Right lung (tissue), 5 donors: ENCODE data around the gene MIP. TPM values are rescaled to one million over a fixed set of nuclear protein-coding genes. Genes with fewer than 3 reads are reported as not detected.
"Not testable (repeated sequence)": the region's sequence is repeated elsewhere in the genome, so short reads cannot be mapped to it uniquely, and the experiment has no call there.

Experiments
- DNase-seq, 2 donors: peaks; one replicate each; pipeline ENCODE4 v3.0.0-alpha.2; 2013
- polyA plus RNA-seq, 5 donors: library from polyadenylated mRNA; unstranded; fragments of 120-200 nt; gene quantifications; one replicate each; pipeline versions ENCODE4 v1.2.1 to v1.2.3, GENCODE V29; 2013; ENCODE audit warnings: inconsistent platforms in 1 of 5, low replicate concordance in 1 of 5; ENCODE audit not compliant: insufficient read length in 5 of 5, insufficient read depth in 1 of 5

Gene MIP
- polyA plus RNA-seq, 5 donors = 0.15 TPM; not detected in 3

DNA sequence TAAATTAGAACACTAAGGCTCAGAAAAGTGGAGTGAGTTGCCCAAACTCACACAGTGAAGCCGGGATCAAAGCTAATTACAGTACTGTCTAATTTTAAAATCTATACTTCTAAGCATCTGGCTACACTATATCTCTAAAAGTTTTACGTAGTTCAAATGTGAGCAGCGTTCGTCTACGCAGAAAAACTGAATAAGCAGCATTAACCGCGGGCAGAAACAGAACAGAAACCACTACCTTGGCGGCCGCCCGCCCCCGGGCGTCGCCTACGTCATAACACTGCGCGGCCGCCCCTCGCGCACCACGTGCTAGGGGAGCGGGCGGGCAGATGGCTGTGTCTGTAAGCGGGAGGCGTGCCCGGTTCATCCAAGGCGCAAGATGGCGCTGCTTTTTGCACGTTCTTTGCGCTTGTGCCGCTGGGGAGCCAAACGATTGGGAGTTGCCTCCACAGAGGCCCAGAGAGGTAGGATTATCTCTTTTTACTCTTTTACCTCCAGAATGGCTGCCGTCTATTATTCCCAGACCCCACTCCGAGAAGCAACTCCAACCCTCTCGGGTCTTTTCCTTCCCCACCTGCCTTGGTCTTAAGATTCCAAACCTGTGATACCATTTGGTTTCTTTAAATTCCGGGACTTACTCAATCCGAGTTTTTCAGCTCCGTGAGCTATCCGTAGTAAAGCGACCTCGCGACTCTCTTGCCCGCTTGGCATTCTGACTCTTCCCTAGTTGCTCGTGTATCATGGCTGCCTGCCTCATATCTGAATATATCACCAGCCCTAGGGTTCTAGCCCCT, 14.0 kb upstream of the MIP start, which contains the start of gene SPRYD4:
SPRYD4 (plus strand) TSS at position 363 of the 791 bp plus-strand sequence; CDS start at position 377, 14 bp downstream.
- peak; percentile 92 for DNase-seq

GRCh38 chr12:56462565-56462964, 8.1 kb upstream of the MIP start:
- no peak for DNase-seq

DNA sequence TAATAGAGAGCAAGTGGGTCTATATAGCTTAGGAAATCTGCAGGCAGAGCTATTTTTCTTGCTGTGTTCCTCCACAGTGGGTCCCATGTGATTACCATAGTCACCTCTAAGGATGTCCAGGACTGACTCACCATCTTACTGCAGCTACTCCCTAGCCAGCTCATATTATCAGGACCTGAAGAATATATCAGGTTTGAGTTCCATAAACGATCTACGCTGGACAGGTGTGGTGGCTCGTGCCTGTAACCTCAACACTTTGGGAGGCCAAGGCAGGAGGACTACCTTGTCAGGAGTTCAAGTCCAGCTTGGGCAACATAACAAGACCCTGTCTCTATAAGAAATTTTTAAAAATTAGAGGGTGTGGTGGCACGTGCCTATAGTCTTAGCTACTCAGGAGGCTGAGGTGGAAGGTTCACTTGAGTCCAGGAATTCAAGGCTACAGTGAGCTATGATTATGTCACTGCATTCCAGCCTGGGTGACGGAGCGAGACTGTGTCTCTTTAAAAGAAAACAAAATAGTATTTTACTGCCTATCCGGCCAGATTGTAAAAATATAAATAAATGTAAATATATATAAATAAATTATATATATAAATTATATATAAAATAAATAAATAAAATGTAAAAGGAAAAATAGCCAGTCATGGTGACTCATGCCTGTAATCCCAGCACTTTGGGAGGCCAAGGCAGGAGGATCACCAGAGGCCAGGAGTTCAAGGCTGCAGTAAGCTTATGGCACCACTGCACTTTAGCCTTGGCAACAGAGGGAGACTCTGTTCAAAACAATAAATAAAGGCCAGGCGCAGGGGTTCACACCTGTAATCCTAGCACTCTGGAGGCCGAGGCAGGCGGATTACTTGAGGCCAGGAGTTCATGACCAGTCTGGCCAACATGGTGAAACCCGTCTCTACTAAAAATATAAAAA, 7.0 kb upstream of the MIP start:
- DNase-seq = no peak

- no peak for DNase-seq
Observed at GRCh38 chr12:56457817-56458216, 3.4 kb upstream of the MIP start.

- DNase-seq = no peak
Observed at GRCh38 chr12:56451147-56451546, 3.3 kb downstream of the MIP start.

GRCh38 chr12:56450241-56450640, 4.2 kb downstream of the MIP start:
- no peak for DNase-seq

- DNase-seq = no peak
Observed at GRCh38 chr12:56449622-56449984, 4.9 kb downstream of the MIP start.

- DNase-seq = peak; percentile 93 to 94
Observed at GRCh38 chr12:56448860-56449621, 5.4 kb downstream of the MIP start, which contains the start of gene TIMELESS. Gene TIMELESS (minus strand): TSS chr12:56449426. CDS start chr12:56434170, 15,256 bp downstream.

DNA sequence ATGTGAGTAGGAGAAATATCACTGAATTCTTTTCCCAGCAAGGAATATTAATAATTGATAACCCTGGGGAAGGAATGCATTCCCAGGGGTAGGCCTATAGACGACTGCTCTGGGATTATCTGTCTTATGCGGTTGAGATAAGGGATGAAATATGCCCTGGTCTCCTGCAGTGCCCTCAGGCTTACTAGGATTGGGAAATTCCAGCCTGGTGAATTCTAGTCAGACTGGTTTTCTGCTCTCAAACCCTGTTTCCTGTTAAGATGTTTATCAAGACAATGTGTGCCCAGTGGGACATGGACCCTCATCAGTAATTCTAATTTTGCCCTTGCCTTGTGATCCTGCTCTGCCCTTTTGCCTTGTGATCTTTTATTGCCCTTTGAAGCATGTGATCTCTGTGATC, 11.2 kb downstream of the MIP start:
- DNase-seq = not testable (repeated sequence)

DNA sequence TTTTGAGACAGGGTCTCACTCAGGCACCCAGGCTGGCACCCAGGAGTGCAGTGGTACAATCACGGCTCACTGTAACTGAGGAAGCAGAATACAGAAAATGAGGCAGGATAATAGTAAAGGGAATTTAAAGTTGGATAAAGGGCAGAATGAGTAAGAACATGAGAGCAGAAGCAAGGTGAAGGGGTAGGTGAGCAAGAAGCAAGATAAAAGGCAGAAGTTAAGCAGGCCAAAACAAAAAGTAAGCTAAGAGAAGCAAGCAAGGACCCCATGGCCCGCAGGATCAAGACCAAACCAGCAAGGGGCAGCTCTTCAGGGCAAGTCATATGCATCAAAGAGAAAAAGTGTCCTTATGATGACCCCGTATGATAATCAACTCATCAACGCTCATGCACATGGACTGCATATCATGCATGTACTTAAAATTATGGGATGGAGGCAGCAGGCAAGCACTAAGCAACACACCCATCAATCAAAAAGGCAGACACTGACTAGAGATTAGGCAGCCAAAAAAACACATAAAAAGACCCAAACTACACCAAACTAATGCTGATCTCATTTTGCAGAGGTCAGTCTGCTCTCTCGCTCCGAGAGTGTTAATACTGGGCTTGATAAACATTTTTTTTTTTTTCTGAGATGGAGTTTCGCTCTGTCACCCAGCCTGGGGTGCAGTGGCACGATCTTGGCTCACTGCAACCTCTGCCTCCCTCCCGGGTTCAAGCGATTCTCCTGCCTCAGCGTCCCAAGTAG, 16.9 kb downstream of the MIP start:
- DNase-seq = no peak

- no peak for DNase-seq
Observed at GRCh38 chr12:56434828-56435227, 19.6 kb downstream of the MIP start.

GRCh38 chr12:56431850-56432249, 22.6 kb downstream of the MIP start:
- no peak for DNase-seq

GRCh38 chr12:56431288-56431687, 23.2 kb downstream of the MIP start:
- no peak for DNase-seq

DNA sequence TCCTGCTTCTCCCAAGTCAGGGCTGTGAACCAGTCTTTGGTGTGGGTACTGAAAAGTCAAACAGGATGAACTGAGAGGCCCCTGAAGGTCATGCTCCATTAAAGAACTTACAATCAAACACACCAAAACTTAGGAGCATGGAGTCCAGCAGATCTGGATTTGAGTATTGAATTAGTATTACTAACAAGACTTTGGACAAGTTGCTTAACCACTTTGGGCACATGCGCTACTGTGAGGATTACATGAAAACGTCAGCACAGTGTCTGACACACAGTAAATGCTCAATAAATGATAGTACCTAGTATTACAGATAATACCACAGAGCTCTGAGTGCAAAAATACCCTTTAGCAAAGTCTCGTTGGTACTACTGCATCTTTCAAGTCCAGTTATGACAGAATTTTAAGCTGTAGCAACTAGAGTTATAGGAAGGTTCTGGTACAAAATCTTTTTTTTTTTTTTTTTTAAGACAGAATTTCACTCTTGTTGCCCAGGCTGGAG, 28.5 kb downstream of the MIP start:
- DNase-seq = no peak

DNA sequence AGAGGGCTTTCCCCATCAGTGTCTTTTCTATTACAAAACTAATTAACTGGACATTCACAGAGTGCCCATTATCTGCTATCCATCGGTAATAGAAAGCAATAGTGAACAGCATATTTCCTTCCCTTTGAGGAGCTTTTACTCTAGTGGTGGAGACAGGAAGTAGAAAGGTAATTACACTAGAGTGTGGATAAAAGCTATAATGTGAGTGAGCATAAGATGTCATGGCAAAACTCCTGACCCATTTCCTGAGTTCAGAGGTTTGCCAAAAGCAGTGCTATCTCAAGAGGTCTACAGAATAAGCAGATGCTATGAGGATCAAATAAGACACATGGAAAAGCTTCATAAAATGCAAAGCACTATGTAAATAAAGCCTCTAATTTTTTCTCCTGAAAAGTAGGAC, 29.3 kb downstream of the MIP start:
- DNase-seq = no peak

- no peak for DNase-seq
Observed at GRCh38 chr12:56420411-56420810, 34.0 kb downstream of the MIP start.

DNA sequence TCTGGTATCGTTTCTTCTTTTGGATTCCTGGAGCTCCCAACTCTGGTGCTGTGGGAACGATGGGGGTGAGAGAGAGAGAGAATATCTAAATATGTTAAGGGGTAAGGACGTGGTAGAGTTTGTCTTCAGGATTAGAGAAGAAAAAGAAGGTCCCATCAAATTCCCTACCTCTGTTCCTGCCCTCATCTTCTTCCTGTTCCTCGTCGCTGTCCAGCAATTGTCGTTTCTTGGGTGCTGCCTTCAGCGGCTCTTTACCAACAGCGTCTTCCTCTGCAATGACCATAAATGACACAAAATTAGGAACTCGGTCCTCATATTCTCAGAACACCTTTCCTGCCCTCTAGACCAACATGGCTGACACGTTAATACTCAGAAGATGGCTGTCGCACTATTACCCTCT, 36.7 kb downstream of the MIP start:
- DNase-seq = no peak

DNA sequence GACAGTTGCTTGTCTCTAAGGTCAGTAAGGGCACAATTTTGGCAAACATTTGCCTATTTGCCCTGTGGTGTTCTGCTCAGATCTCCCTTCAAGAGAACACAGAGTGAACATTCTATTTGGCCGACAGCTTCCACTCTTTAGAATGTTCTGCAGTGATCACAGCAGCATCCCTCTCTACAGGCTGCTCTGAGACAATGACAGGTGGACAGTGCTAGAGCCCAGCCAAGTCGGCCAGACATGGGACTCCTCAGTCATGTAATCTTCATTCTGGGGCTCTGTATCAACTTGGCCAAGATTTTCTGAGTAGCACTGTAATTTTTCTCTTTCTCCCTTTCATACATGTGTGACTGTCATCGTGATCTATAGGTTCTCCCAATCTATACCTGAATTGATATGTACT, 40.1 kb downstream of the MIP start:
- no peak for DNase-seq

GRCh38 chr12:56413392-56413791, 41.1 kb downstream of the MIP start:
- no peak for DNase-seq

DNA sequence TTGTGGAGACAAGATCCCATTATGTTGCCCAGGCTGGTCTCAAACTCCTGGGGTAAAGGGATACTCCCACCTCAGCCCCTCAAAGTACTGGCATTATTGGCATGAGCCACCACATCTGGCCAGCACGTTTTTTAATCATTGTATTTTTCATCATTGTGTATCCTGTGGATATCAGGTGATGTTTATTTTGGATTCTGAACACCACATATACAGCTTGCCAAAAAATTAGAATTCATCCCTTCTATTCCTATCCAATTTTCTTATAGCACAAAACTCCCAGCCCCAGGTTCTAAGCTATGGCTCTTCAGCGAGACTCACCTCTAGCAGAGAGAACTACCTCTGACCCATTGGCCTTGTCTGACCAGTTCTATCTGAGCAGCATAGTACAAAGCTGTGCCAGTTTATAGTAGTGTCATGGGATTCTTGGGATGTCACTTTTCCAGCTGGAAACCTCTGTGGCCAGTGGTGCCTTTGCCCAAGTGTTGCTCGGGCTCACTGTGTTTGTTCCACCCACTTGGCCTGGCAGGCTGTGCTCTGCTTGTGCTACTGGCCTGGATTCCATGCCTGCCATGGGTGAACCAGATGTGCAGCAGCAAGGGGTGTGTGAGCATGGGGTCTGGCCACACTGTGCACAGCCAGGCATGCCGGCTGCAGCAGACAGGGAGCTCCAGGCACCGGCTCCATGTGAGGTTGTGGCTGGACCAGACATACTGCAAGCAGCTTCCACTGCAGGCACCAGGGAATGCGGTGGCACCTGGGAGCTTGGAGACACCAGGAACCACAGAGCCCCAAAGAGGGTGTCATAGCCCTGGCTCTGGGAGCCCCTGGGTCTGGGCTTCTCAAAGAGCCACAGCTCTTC, 42.4 kb downstream of the MIP start:
- DNase-seq = no peak
